NCI-H82 (cell line): ENCODE data around the gene AMOTL1.
A peak's percentile ranks its signal among the peaks of the same experiment; 100 is the strongest.
"Not testable (repeated sequence)": the region's sequence is repeated elsewhere in the genome, so short reads cannot be mapped to it uniquely, and the experiment has no call there.

Experiments used
- DNase-seq: peaks from one replicate; lab custom pipeline; 2025; lab: John Stamatoyannopoulos, UW

The AMOTL1 gene

GRCh38 chr11:94794287-94795168 lies 26.4 kb downstream of the AMOTL1 start:
- no peak for DNase-seq

GRCh38 chr11:94795476-94796189 lies 27.5 kb downstream of the AMOTL1 start:
- no peak for DNase-seq

DNA sequence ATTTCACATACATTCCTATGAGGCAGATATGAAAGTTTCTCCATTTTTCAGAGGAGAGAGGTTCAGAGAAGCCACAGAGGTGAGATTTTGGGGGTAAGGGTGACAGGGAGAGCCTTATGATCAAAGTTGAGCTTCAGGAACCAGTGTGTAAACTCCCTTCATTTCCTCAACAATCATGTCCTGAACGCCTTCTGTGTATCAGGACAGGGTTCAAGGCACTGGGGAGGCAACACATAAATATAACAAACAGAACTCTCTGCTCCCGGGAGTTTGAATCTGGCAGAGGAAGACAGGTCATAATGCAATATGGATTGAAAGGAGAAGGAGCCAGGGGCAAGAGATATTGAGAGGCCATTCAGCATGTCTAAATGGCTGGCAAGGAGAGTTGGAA lies 28.0 kb downstream of the AMOTL1 start:
- DNase-seq: no peak

DNA sequence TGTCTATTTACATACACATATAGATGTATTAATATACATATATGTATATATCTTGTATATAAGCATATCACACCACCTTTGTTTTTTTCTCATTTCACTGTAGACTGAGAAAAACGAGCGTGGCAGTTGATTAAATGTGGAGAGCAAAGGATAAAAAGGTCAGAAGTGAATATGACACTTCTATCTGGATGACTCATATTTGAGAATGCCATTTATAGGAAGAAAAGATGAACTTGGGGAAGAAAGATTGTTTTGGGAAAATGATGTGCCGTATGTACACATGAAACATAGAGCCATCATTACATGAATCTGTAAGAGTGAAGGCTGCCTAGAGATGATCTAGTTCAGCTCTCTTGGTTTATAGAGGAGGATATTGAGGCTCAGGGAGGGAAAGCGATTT lies 28.7 kb downstream of the AMOTL1 start:
- DNase-seq: no peak

- DNase-seq: no peak
Observed at GRCh38 chr11:94799726-94800125, 31.6 kb downstream of the AMOTL1 start.

- DNase-seq: no peak
Observed at GRCh38 chr11:94800414-94800813, 32.3 kb downstream of the AMOTL1 start.

- no peak for DNase-seq
Observed at GRCh38 chr11:94801866-94802460, 33.8 kb downstream of the AMOTL1 start.

GRCh38 chr11:94802501-94802900 lies 34.3 kb downstream of the AMOTL1 start:
- DNase-seq: no peak

DNA sequence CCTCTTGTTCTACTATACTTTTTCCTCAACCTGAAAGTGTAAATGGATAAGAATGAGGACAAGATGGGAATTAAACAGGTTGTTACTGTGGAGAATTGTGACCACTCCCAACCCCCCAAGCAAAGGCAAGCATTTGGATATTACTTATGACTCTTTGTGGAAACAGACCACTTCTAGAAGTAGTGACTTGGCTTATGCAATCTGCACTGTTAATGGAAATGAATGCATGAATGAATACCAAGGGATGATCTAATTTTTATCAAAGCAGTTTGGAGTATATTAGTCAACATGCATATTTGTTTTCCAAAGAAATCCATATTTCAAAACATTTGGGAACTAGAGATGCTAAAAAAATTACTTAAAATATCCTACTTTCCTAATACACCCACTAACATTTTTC lies 35.3 kb downstream of the AMOTL1 start:
- DNase-seq: no peak

DNA sequence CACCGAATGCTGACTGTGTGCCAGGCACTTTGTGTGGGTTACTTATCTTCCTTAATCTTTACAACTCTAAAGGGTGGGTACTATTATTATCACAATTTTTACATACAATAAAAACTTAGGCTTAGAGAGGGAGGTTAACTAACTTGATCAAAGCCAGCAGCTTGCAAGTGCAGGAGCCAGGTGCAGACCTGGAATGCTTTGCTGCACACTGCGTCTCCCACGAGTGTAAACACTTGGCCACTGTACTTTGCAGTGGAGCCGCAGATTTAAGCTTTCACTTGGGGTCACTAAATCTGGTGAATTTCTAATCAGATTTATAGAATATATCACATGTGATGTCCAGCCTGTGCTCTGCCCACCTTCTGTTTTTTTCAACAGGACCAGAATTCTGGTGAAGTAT lies 36.7 kb downstream of the AMOTL1 start:
- DNase-seq: no peak

DNA sequence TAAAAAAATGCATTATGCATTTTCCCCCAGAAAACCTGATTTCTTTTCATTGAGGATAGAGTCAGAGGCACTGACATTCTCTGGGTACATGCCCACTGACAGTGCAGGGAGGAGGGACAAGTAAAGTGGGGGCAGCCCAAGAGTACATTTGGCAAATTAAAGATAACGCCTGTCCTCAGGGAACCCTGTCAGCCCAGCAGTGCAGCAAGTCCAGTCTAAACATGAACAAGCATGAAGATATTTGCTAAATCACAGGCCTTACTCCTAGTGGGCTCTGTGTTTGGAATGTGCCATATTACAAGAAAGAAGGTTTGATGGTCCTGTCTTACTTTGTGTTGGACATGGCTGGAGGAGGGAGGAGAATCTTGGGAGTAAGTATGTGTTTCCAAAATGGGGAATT lies 37.9 kb downstream of the AMOTL1 start:
- DNase-seq: no peak

DNA sequence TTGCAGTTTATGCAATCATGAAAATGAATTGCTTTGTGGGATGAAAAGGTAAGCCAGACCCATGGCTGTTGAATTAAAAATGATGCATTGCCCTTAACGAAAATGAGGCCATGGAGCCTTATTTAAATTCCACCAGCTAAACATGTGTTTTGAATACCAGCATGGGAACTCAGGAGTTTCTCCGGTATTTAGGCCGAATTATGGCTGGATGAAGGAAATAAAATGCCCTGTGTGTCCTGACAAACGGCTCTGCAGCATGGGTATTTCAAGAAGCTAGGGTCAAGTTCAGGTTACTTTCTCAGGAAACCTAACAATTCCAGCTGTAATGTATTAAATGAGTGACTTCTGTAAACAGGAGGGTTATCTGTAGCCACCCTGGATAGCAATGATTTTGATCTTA lies 38.3 kb downstream of the AMOTL1 start:
- DNase-seq: no peak

GRCh38 chr11:94809251-94809650 lies 41.1 kb downstream of the AMOTL1 start:
- DNase-seq: no peak

- DNase-seq: not testable (repeated sequence)
Observed at GRCh38 chr11:94812724-94813720, 44.9 kb downstream of the AMOTL1 start.

- DNase-seq: no peak
Observed at GRCh38 chr11:94814272-94814976, 46.3 kb downstream of the AMOTL1 start.

- peak; percentile 52 for DNase-seq
Observed at GRCh38 chr11:94815705-94816344, 47.7 kb downstream of the AMOTL1 start.

DNA sequence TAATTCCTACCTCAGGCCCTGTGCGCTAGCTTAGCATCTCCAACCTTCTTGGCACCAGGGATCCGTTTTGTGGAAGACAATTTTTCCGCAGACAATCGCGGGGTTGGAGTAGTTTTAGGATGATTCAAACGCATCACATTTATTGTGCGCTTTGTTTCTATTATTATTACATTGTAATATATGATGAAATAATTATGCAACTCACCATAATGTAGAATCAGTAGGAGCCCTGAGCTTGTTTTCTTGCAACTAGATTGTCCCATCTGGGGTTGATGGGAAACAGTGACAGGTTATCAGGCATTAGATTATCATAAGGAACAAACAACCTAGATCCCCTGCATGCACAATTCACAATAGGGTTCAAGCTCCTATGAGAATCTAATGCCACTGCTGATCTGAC lies 52.3 kb downstream of the AMOTL1 start:
- no peak for DNase-seq

DNA sequence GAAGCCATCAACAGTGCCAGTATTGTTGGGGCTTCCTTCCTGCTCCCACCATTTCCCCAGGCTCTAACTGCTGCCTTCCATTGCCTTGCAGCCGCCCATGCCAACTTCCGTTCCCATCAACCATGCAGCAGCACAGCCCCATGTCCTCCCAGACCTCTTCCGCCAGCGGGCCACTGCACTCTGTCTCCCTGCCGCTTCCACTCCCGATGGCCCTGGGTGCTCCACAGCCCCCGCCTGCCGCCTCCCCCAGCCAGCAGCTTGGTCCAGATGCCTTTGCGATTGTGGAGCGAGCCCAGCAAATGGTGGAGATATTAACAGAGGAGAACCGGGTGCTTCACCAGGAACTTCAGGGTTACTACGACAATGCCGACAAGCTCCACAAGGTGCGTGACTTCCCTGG lies 53.3 kb downstream of the AMOTL1 start:
- DNase-seq: no peak

GRCh38 chr11:94822080-94822479 lies 53.9 kb downstream of the AMOTL1 start:
- DNase-seq: no peak

- no peak for DNase-seq
Observed at GRCh38 chr11:94823102-94823732, 55.1 kb downstream of the AMOTL1 start.
